NCI-H526 treated with DMSO at 0.1 percent for 48 hours (cell line): ENCODE results near the gene ITPRIPL1.
"Not testable (repeated sequence)": the region's sequence is repeated elsewhere in the genome, so short reads cannot be mapped to it uniquely, and the experiment has no call there.

Experiments used
- DNase-seq: peaks from one replicate; lab custom pipeline; 2025; lab: John Stamatoyannopoulos, UW

ITPRIPL1 gene

GRCh38 chr2:96325041-96325883 is at the start of gene ITPRIPL1:
Gene ITPRIPL1, plus strand, starts transcription at chr2:96325317. Its CDS starts 523 bp downstream, at chr2:96325840.
- peak; percentile 24 for DNase-seq

GRCh38 chr2:96276787-96277499 is 48.2 kb upstream of the ITPRIPL1 start:
- no peak for DNase-seq

GRCh38 chr2:96287273-96287856 is 37.8 kb upstream of the ITPRIPL1 start:
- DNase-seq: no peak

GRCh38 chr2:96291751-96292150 is 33.4 kb upstream of the ITPRIPL1 start:
- DNase-seq: no peak

GRCh38 chr2:96294271-96294670 is 30.8 kb upstream of the ITPRIPL1 start:
- DNase-seq: not testable (repeated sequence)

- no peak for DNase-seq
Observed at GRCh38 chr2:96296925-96297324, 28.2 kb upstream of the ITPRIPL1 start.

GRCh38 chr2:96301865-96302264 is 23.3 kb upstream of the ITPRIPL1 start:
- DNase-seq: no peak

GRCh38 chr2:96304606-96305005 is 20.5 kb upstream of the ITPRIPL1 start:
- DNase-seq: no peak

- DNase-seq: peak; percentile 63
Observed at GRCh38 chr2:96305091-96305978, 19.8 kb upstream of the ITPRIPL1 start, which contains the start of gene SNRNP200. Gene SNRNP200, minus strand, starts transcription at chr2:96305546. Its CDS starts 109 bp downstream, at chr2:96305437.

- no peak for DNase-seq
Observed at GRCh38 chr2:96305979-96306308, 19.2 kb upstream of the ITPRIPL1 start.

GRCh38 chr2:96306370-96306769 is 18.7 kb upstream of the ITPRIPL1 start:
- DNase-seq: no peak

GRCh38 chr2:96308248-96308647 is 16.9 kb upstream of the ITPRIPL1 start:
- no peak for DNase-seq

GRCh38 chr2:96315005-96315399 is 10.1 kb upstream of the ITPRIPL1 start:
- DNase-seq: no peak

GRCh38 chr2:96315400-96316071 is 9.6 kb upstream of the ITPRIPL1 start:
- DNase-seq: no peak

- DNase-seq: no peak
Observed at GRCh38 chr2:96316999-96317398, 8.1 kb upstream of the ITPRIPL1 start.

GRCh38 chr2:96317584-96317997 is 7.5 kb upstream of the ITPRIPL1 start:
- no peak for DNase-seq

- DNase-seq: no peak
Observed at GRCh38 chr2:96318723-96319122, 6.4 kb upstream of the ITPRIPL1 start.

- no peak for DNase-seq
Observed at GRCh38 chr2:96319396-96319795, 5.7 kb upstream of the ITPRIPL1 start.

GRCh38 chr2:96320326-96320725 is 4.8 kb upstream of the ITPRIPL1 start:
- no peak for DNase-seq

- DNase-seq: peak; percentile 49
Observed at GRCh38 chr2:96320728-96321622, 4.1 kb upstream of the ITPRIPL1 start.
